ENCODE measurements around the gene EXOSC7.

DNA sequence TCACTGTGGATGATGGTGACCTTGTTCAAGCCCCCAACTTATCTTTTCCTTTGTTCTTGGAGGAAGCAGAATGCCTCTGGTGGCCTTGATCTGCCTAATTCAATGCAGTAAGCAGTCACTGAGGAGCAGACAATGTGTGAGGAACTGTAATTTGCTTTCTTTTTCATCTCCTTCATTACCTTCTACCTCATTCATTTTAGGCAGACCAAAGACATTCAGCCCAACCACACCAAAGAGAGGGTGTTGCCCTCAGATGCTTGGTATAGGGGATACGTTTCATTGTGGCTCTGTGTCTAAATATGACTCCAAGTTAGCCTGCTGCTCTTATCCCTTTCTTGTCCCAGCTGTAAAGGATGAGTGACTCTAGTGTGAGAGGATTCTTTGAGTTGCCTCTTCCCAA, 15.3 kb downstream of the EXOSC7 start:
- no peak for TF ChIP-seq ZNF282 (CRISPR knock-in tag; IDR thresholded peaks at IDR 0.05)
- TF ChIP-seq, protein P1, sequence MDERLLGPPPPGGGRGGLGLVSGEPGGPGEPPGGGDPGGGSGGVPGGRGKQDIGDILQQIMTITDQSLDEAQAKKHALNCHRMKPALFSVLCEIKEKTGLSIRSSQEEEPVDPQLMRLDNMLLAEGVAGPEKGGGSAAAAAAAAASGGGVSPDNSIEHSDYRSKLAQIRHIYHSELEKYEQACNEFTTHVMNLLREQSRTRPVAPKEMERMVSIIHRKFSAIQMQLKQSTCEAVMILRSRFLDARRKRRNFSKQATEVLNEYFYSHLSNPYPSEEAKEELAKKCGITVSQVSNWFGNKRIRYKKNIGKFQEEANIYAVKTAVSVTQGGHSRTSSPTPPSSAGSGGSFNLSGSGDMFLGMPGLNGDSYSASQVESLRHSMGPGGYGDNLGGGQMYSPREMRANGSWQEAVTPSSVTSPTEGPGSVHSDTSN (CRISPR knock-in tag; IDR thresholded peaks at IDR 0.05; ENCODE audit: low read depth): no peak
- TF ChIP-seq, protein P1 (tag; conservative IDR thresholded peaks at IDR 0.05; ENCODE audit: low read depth): no peak
- TF ChIP-seq POLR3A (IDR thresholded peaks at IDR 0.05; ENCODE audit: borderline replicate concordance, extremely low read depth, insufficient read depth, insufficient read length): no peak
- no peak for TF ChIP-seq ZNF175 (CRISPR knock-in tag; IDR thresholded peaks at IDR 0.05; ENCODE audit: low read depth)
- TF ChIP-seq CHD4 (IDR thresholded peaks at IDR 0.05; ENCODE audit: insufficient read depth, insufficient replicate concordance, low read depth, low read length, poor library complexity, severe bottlenecking): no peak
- no peak for TF ChIP-seq ZEB2 (IDR thresholded peaks at IDR 0.05)
- TF ChIP-seq CTCF (IDR thresholded peaks at IDR 0.05 in 2 of 3, conservative IDR thresholded peaks at IDR 0.05 in 1 of 3; ENCODE audit: insufficient read depth in 2 of 3, low read depth in 1 of 3, low read length in 3 of 3): no peak
- TF ChIP-seq ZNF592 (IDR thresholded peaks at IDR 0.05): no peak

Measured in K562 (cell line).